ENCODE data around the gene SOX21.

The SOX21 gene

DNA sequence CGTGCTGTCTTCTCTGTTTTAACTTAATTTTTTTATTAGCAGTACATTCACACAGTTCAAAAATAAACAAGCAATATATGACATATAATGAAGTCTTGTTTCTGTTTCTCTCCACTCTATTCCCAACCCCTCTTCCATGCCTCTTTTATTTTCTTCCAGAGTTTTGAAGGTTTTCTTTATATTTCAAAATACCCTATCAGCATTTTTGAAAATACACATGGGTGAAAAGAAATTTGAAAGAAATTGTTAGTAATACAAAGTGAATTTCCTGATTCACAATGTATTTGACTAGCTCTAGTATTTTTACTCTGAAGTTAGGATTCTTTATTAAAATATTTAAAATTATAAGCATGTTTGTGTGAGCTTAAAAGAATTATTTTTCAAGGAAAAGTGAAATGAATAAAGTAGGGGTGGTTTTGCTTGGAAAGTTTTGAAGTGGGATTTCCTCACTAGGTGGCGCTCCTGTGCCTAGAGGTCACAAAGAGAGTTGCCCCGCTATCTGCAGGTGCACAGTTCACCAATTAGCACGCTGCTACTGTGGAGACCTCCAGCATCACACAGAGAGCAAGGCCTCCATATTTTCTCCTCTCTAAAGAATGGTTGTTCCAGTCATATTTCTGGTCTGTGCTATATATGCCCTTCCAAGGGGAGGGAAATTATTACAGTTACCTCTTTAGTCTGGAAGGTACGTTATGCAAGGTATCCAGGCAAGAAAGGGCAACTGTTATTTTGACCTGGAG lies 37.6 kb downstream of the SOX21 start:
- DNase-seq: peak; percentile 52

DNA sequence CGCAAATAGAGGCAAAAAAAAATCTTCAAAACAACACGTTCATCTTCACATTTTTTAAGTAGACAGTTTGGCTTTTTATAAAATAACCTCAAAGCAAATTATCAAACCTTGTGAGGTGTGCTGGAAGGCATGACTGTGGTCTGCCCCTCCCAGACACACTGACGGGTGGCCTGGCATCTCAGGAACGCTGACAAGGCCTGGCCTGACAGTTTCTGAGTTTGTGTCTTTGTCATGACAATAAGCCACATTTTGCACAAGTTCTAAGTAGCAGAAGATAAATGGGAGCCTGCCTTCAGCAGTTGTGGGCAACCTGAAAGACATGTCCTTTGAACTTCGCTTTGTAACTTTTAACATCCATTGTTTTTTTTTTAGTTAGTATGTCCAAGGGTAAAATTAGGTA lies 38.5 kb downstream of the SOX21 start:
- DNase-seq: no peak

DNA sequence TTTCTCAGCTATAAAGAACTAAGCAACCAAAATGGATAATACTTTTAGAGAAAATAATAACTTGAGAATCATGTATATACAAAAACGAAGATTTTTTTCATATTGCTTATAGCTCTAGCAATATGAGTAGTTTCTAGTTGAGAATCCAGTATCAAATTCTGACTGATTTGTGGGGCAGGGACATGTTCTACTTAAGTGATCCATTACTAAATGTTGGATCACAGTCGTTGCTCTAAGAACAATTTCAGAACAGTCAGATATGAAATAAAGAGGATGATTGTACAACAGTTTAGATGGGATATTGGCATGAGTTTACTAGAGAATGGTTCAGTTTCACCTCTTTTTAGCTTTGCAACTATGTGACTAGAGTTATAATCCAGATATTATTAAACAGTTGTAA lies 39.9 kb downstream of the SOX21 start:
- DNase-seq: no peak

DNA sequence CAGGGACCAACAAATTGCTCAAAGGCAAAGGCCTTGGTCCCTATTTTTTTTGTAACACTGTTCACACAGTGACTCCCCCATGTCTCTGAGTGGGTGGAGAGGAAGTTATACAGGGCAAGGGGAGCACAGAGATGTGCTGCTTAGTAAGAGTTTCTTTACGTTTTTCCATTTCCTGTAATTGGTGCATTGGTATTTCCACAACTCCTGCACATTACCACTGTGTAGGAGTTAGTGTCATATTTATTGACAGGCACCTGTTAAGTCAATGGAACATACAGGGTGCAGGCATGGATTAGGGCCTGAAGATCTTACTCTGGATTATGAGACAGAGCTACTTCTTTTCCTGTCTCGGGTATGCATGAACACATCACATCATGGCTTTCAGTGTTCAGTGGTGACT lies 45.2 kb downstream of the SOX21 start:
- no peak for DNase-seq

DNA sequence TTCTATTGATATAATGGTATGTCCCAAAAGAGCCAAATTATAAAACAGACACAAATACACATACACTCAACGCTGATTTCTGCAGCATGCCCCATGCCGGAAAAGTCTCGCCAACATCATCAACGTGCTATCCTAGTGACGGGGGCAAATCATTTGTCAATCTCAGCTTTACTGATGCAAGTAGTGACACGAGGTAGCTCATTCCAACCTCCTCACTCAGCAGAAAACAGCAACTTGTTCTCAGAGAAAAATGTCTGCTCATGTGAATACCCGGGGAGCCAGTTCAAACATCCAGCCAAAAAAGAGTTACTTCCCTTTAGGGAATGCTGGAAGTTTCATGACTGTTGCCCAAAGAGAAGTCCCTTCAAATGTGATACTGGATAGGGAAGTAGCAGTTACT lies 46.3 kb downstream of the SOX21 start:
- no peak for DNase-seq

DNA sequence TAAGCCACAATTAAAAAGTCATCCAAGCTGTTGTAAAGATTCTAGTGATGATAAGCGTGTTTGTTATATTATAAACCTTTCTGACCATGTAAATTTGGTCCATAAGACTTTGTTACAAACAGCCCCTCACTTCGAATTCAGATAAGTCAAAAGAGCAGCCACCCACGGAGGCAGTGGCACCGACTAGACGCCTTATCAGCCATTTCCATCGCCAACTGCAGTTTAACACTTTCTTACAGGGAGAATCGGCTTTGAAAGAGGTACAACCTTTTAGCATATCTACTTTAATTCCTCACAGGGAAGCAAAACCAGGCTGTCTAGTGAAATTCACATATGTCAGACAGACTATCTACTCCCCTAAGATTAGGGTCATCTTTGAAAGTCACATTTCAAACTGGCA lies 47.5 kb downstream of the SOX21 start:
- DNase-seq: no peak

DNA sequence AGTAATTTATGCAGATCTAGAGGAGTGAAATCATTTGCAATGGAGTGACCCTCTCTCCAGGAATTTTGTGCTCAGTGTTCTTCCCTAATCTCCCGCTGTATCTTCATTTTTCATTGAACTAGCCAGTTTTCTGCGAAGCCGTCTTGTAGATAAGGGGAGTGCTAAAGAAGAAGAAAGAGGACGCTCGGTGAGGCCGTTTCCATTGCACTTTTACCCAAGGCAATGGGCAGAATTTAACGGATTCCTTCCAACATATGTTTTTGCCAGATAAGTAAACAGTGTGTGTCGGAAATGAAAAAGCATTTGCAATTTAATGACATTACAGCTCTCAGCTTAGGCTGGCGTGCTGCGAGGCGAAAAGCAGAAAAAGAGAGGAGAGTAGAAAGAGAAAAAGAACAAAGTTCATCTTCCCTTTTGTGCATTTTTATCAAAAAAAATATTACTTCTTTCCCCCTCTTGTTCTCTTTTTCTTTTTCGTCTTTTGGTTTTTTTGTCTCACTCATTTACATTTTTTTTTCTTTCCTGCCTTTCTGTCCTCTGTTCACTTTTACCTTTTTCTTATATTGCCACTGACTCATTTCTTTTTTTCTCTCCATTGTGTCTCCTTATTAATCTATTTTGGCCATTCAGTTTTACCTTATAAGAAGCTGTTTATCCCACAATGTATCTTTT lies 49.9 kb downstream of the SOX21 start:
- DNase-seq: no peak

DNA sequence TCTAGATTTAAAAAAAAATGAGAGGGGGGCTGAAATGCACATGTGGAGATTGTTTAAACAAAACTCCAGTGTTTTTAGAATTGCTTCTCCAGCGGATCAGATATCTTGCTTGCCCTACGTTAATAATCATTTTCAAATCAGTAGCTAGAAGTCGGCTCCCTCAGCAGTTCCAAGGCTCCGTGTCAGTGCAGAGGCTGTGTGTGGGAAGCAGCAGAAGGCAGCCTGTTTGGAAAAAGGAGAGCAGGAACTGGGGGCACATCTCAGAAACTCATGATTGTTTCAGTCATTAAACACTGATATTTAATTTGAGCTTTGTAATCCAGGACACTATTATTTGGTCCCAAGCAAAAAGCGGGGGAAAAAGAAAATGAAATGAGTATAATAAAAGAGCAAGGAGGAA lies 50.9 kb downstream of the SOX21 start:
- no peak for DNase-seq

DNA sequence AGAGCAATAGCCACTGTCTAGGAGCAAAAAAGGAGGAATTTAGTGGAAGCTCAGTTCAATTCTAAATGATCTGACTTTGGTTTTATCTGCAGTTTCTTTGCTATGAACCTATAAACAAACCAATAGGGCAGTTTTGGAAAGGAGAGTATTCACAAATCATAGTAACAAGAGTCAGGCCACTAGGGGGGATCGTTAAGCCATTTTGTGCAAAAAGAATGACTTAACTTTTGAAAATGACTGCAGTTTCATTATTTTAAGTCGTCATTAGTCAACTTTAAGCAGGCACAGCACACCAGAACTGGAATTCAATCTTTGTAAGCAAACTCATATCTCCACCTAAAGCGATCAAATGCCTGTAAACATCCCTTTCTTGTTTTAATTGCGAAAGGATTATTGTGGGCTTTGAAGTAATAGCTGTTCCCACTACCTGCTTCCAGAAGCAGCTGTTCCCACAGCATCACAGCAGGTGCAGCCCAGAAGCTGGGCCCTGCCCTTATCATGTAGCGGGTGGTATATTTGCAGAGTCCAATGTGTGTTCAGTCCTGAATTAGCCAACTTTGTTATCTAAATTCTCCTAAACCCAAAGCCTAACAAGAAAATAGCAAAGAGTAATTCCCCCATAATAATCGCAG lies 51.5 kb downstream of the SOX21 start:
- peak; percentile 21 for DNase-seq

All from activated CD4-positive, alpha-beta T cell treated with anti-CD3 and anti-CD28 coated beads, Interleukin-2, amount 50 U/mL, for 16 hours (primary cell).